Measurements from ENCODE around the gene APOA5.

DNA sequence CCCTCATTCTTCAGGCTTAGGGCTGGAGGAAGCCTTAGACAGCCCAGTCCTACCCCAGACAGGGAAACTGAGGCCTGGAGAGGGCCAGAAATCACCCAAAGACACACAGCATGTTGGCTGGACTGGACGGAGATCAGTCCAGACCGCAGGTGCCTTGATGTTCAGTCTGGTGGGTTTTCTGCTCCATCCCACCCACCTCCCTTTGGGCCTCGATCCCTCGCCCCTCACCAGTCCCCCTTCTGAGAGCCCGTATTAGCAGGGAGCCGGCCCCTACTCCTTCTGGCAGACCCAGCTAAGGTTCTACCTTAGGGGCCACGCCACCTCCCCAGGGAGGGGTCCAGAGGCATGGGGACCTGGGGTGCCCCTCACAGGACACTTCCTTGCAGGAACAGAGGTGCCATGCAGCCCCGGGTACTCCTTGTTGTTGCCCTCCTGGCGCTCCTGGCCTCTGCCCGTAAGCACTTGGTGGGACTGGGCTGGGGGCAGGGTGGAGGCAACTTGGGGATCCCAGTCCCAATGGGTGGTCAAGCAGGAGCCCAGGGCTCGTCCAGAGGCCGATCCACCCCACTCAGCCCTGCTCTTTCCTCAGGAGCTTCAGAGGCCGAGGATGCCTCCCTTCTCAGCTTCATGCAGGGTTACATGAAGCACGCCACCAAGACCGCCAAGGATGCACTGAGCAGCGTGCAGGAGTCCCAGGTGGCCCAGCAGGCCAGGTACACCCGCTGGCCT lies 38.7 kb upstream of the APOA5 start:
- TF ChIP-seq EZH2 (IDR thresholded peaks at IDR 0.05; ENCODE audit: insufficient read depth, poor library complexity, severe bottlenecking) (no peak), EZH2phosphoT487 (IDR thresholded peaks at IDR 0.05; ENCODE audit: insufficient read depth, low read depth) (no peak)

All from GM23248 (cell line).